HG02981 (cell line): ENCODE measurements around the gene GPHA2.

Experiments
- ATAC-seq: cut with Tn5 transposase; IDR thresholded peaks from one replicate; pipeline ENCODE4 v1.9.1; 2021; ENCODE audit warnings: mild to moderate bottlenecking, moderate library complexity; ENCODE audit not compliant: unreplicated experiment

Gene GPHA2

GRCh38 chr11:64911689-64912088, 24.0 kb downstream of the GPHA2 start:
- ATAC-seq: no peak

GRCh38 chr11:64911142-64911541, 24.6 kb downstream of the GPHA2 start:
- no peak for ATAC-seq

GRCh38 chr11:64910451-64911093, 25.1 kb downstream of the GPHA2 start:
- no peak for ATAC-seq

- ATAC-seq: no peak
These were observed 25.9 kb downstream of the GPHA2 start for GRCh38 chr11:64909653-64910343.

GRCh38 chr11:64908766-64909165, 26.9 kb downstream of the GPHA2 start:
- no peak for ATAC-seq

- ATAC-seq: no peak
These were observed 29.4 kb downstream of the GPHA2 start for GRCh38 chr11:64906314-64906635.

GRCh38 chr11:64905516-64906313, 30.0 kb downstream of the GPHA2 start:
- no peak for ATAC-seq

- no peak for ATAC-seq
These were observed 32.3 kb downstream of the GPHA2 start for GRCh38 chr11:64903291-64903833.

- no peak for ATAC-seq
These were observed 33.4 kb downstream of the GPHA2 start for GRCh38 chr11:64902102-64902900.

GRCh38 chr11:64900774-64901173, 34.9 kb downstream of the GPHA2 start:
- no peak for ATAC-seq

- ATAC-seq: no peak
These were observed 35.4 kb downstream of the GPHA2 start for GRCh38 chr11:64900263-64900678.

- no peak for ATAC-seq
These were observed 37.2 kb downstream of the GPHA2 start for GRCh38 chr11:64898541-64898940.

GRCh38 chr11:64898076-64898445, 37.6 kb downstream of the GPHA2 start:
- no peak for ATAC-seq

- no peak for ATAC-seq
These were observed 38.2 kb downstream of the GPHA2 start for GRCh38 chr11:64897381-64898075.

- ATAC-seq: no peak
These were observed 39.2 kb downstream of the GPHA2 start for GRCh38 chr11:64896448-64897022.

- no peak for ATAC-seq
These were observed 40.8 kb downstream of the GPHA2 start for GRCh38 chr11:64894812-64895452.

GRCh38 chr11:64894070-64894811, 41.5 kb downstream of the GPHA2 start:
- ATAC-seq: no peak

- no peak for ATAC-seq
These were observed 42.3 kb downstream of the GPHA2 start for GRCh38 chr11:64893194-64894069.
